AG10803 (cell line): ENCODE measurements around the gene CEACAM18.
"Not testable (repeated sequence)": the region's sequence is repeated elsewhere in the genome, so short reads cannot be mapped to it uniquely, and the experiment has no call there.

ENCODE experiments used
- DNase-seq: peaks from one replicate; pipeline ENCODE4 v3.0.0; 2010; ENCODE audit warnings: low read depth
- H3K4me3 ChIP-seq: 2 replicates; pipeline ENCODE4 v1.5.1; 2011; ENCODE audit warnings: mild to moderate bottlenecking, low read length, control low read depth
- CTCF ChIP-seq: conservative IDR thresholded peaks from 2 replicates; pipeline ENCODE4 v1.5.1; 2011; ENCODE audit warnings: mild to moderate bottlenecking, low read length, control low read depth, inconsistent platforms

The CEACAM18 gene

GRCh38 chr19:51462681-51463080, 15.7 kb upstream of the CEACAM18 start:
- no peak for TF ChIP-seq CTCF
- no peak for DNase-seq
- H3K4me3 ChIP-seq, result no peak overlapping the region

- DNase-seq, H3K4me3 ChIP-seq: not testable (repeated sequence)
These were observed 14.3 kb upstream of the CEACAM18 start for GRCh38 chr19:51463976-51464581.

GRCh38 chr19:51466723-51467122, 11.6 kb upstream of the CEACAM18 start:
- no peak for DNase-seq
- no peak for TF ChIP-seq CTCF
- no peak overlapping the region for H3K4me3 ChIP-seq

GRCh38 chr19:51467864-51468544, 10.3 kb upstream of the CEACAM18 start:
- no peak for TF ChIP-seq CTCF
- no peak for DNase-seq
- H3K4me3 ChIP-seq, result no peak overlapping the region

GRCh38 chr19:51468545-51468920, 9.8 kb upstream of the CEACAM18 start:
- H3K4me3 ChIP-seq, result no peak overlapping the region
- no peak for DNase-seq
- no peak for TF ChIP-seq CTCF

GRCh38 chr19:51469162-51469561, 9.2 kb upstream of the CEACAM18 start:
- no peak overlapping the region for H3K4me3 ChIP-seq
- TF ChIP-seq CTCF, result no peak
- no peak for DNase-seq

- DNase-seq, result no peak
- no peak for TF ChIP-seq CTCF
- H3K4me3 ChIP-seq, result no peak overlapping the region
These were observed 8.7 kb upstream of the CEACAM18 start for GRCh38 chr19:51469629-51470028.
